ENCODE data around the gene TMEM181.

The TMEM181 gene

GRCh38 chr6:158662607-158662953 lies 102.7 kb downstream of the TMEM181 start:
- no peak for DNase-seq (ENCODE audit: insufficient read length, low spot score)
- no peak for TF ChIP-seq CTCF (IDR thresholded peaks at IDR 0.05; ENCODE audit: insufficient read depth, missing control alignments)
- FAIRE-seq, result no peak

GRCh38 chr6:158662954-158663624 lies 103.2 kb downstream of the TMEM181 start:
- FAIRE-seq, result no peak
- DNase-seq (ENCODE audit: insufficient read length, low spot score), result no peak

GRCh38 chr6:158663625-158664165 lies 103.8 kb downstream of the TMEM181 start:
- no peak for TF ChIP-seq CTCF (IDR thresholded peaks at IDR 0.05; ENCODE audit: insufficient read depth, missing control alignments)
- DNase-seq (ENCODE audit: insufficient read length, low spot score) (no peak), FAIRE-seq (no peak)

More at GRCh38 chr6:158662954-158663624, 103.2 kb downstream of the TMEM181 start:
- no peak for TF ChIP-seq CTCF (IDR thresholded peaks at IDR 0.05; ENCODE audit: insufficient read depth, missing control alignments)

- FAIRE-seq (no peak), DNase-seq (ENCODE audit: insufficient read length, low spot score) (no peak)
- TF ChIP-seq CTCF (IDR thresholded peaks at IDR 0.05; ENCODE audit: insufficient read depth, missing control alignments), result no peak
Observed at GRCh38 chr6:158665332-158665731, 105.4 kb downstream of the TMEM181 start.

GRCh38 chr6:158666628-158667359 lies 106.9 kb downstream of the TMEM181 start:
- FAIRE-seq, result no peak
- no peak for TF ChIP-seq CTCF (IDR thresholded peaks at IDR 0.05; ENCODE audit: insufficient read depth, missing control alignments)
- DNase-seq (ENCODE audit: insufficient read length, low spot score), result no peak

- FAIRE-seq (no peak), DNase-seq (ENCODE audit: insufficient read length, low spot score) (no peak)
- no peak for TF ChIP-seq CTCF (IDR thresholded peaks at IDR 0.05; ENCODE audit: insufficient read depth, missing control alignments)
Observed at GRCh38 chr6:158667360-158667981, 107.6 kb downstream of the TMEM181 start.

Measured in D721Med (cell line).